ENCODE data around the gene ACER1.
A peak's percentile ranks its signal among the peaks of the same experiment; 100 is the strongest.

Gene ACER1

DNA sequence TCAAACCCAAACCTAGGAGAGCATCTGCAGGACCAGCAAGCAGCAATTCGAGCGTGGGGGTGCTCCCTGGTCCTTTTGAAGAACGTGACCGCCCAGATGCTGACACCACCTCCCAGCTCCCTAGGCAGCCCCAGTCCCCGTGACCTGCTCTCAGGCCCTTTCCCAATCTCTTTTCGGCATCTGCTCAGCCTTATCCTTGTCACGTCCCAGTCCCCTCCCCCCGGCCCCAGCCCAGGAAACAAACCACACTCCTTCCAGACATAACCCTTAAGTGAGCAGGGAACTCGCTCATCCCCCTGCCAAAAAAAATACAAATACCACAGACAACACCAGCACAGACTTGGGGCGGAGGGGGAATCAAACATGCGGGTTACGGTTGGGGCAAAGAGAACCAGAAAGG is 57.0 kb downstream of the ACER1 start:
- Histone ChIP-seq H3K9ac (ENCODE audit: low read depth, low read length) (peak overlapping the region; percentile 18; the same call in 1 of the 2 replicates), H3K4me1 (ENCODE audit: insufficient read depth, low read length) (peaks cover 42% of the 10 kb centered on the region), H3K27ac (ENCODE audit: low read length) (no peak overlapping the region), H3K9me3 (ENCODE audit: insufficient read depth, low read length, severe bottlenecking) (no peaks in the 10 kb centered on the region), H3K4me3 (ENCODE audit: low read depth in 1 of 2, low read length in 2 of 2) (no peak overlapping the region), H4K20me1 (ENCODE audit: insufficient read depth, low read length) (peaks cover 78% of the 10 kb centered on the region), H3K27me3 (ENCODE audit: insufficient read depth, low read length, poor library complexity) (no peaks in the 10 kb centered on the region), H2AFZ (ENCODE audit: low read depth, low read length) (no peak overlapping the region), H3K79me2 (ENCODE audit: insufficient read depth, low read length) (peaks cover 84% of the 10 kb centered on the region), H3K4me2 (ENCODE audit: insufficient read depth, low read length) (peak overlapping the region; percentile 99; the same call in 1 of the 2 replicates), H3K36me3 (ENCODE audit: insufficient read depth, low read length) (peaks cover 39% of the 10 kb centered on the region)
- no peak for ATAC-seq (ENCODE audit: insufficient read depth, low read depth)
- TF ChIP-seq CTCF (IDR thresholded peaks at IDR 0.05; ENCODE audit: borderline replicate concordance, extremely low read depth, low read length, poor library complexity, severe bottlenecking) (no peak), EZH2 (IDR thresholded peaks at IDR 0.05; ENCODE audit: borderline replicate concordance, low read depth, low read length, severe bottlenecking) (no peak)
- no peak for DNase-seq

DNA sequence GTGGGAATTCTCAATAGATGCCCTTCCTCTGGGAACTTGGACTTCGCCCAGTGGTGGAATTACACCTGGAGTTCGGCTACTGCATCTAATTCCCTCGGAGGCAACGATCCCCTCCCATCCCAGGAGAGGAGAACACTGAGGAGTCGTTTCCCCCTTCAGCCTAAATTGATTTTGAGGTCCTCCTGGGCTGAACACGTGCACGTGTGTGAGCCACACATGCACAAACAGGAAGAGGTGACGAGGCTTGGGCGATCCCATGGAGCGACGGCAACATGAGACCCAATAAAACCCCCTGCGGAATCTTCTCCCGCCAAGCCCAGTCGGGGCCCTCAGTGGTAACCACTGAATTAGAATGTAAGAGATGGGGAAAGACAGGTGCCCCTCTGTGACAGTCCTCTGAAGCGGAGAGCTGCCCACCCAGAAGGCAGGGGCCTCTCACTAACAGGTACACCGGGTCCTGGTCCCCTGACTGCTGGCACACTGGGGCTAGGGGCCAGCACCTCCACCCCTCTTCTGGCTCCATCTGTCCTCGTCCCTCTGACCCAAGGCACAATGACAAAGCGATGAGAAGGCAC is 58.2 kb downstream of the ACER1 start:
- no peak overlapping the region for H2AFZ ChIP-seq (ENCODE audit: low read depth, low read length)
- peaks cover 94% of the 10 kb centered on the region for H3K79me2 ChIP-seq (ENCODE audit: insufficient read depth, low read length)
- H3K4me2 ChIP-seq (ENCODE audit: insufficient read depth, low read length), result peak overlapping the region; percentile 24; the same call in 1 of the 2 replicates
- no peaks in the 10 kb centered on the region for H3K9me3 ChIP-seq (ENCODE audit: insufficient read depth, low read length, severe bottlenecking)
- peaks cover 51% of the 10 kb centered on the region for H3K36me3 ChIP-seq (ENCODE audit: insufficient read depth, low read length)
- no peak overlapping the region; the same call in 1 of the 2 replicates for H3K27ac ChIP-seq (ENCODE audit: low read length)
- no peak for ATAC-seq (ENCODE audit: insufficient read depth, low read depth)
- TF ChIP-seq EZH2 (IDR thresholded peaks at IDR 0.05; ENCODE audit: borderline replicate concordance, low read depth, low read length, severe bottlenecking) (no peak), CTCF (IDR thresholded peaks at IDR 0.05; ENCODE audit: borderline replicate concordance, extremely low read depth, low read length, poor library complexity, severe bottlenecking) (no peak)
- no peak overlapping the region for H3K4me3 ChIP-seq (ENCODE audit: low read depth in 1 of 2, low read length in 2 of 2)
- H3K9ac ChIP-seq (ENCODE audit: low read depth, low read length), result no peak overlapping the region
- peaks cover 40% of the 10 kb centered on the region for H3K4me1 ChIP-seq (ENCODE audit: insufficient read depth, low read length)
- H4K20me1 ChIP-seq (ENCODE audit: insufficient read depth, low read length), result peaks cover 90% of the 10 kb centered on the region
- no peak for DNase-seq
- H3K27me3 ChIP-seq (ENCODE audit: insufficient read depth, low read length, poor library complexity), result no peaks in the 10 kb centered on the region

DNA sequence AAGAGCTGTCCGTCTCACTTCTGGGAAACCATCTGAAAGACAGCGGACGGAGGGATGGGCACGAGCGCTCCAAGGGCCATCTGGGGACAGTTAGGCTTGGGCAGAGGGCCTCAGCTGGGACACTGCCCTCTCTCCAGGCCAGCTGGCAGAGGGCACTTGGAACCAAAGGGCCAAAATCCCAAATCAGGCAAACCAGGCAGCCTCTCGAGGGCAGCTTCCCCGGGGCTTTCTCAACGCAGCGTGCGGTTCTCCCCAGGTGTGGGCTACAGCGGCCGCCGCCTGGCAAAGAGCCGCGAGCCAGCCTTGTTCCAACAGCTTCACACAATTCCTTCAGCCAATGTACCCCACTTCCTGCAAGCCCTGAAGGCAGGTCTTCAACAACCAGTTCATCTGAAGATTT is 58.7 kb downstream of the ACER1 start:
- H3K36me3 ChIP-seq (ENCODE audit: insufficient read depth, low read length), result peaks cover 56% of the 10 kb centered on the region
- DNase-seq, result no peak
- no peak for ATAC-seq (ENCODE audit: insufficient read depth, low read depth)
- no peak overlapping the region; the same call in 1 of the 2 replicates for H3K27ac ChIP-seq (ENCODE audit: low read length)
- no peaks in the 10 kb centered on the region for H3K27me3 ChIP-seq (ENCODE audit: insufficient read depth, low read length, poor library complexity)
- H2AFZ ChIP-seq (ENCODE audit: low read depth, low read length), result no peak overlapping the region
- peaks cover 39% of the 10 kb centered on the region for H3K4me1 ChIP-seq (ENCODE audit: insufficient read depth, low read length)
- H4K20me1 ChIP-seq (ENCODE audit: insufficient read depth, low read length), result peaks cover 95% of the 10 kb centered on the region
- TF ChIP-seq EZH2 (IDR thresholded peaks at IDR 0.05; ENCODE audit: borderline replicate concordance, low read depth, low read length, severe bottlenecking), result no peak
- TF ChIP-seq CTCF (IDR thresholded peaks at IDR 0.05; ENCODE audit: borderline replicate concordance, extremely low read depth, low read length, poor library complexity, severe bottlenecking), result no peak
- 0 out of 2 replicates have a peak overlapping the region, but pooled peaks have one; percentile 24 for H3K4me2 ChIP-seq (ENCODE audit: insufficient read depth, low read length)
- no peak overlapping the region for H3K4me3 ChIP-seq (ENCODE audit: low read depth in 1 of 2, low read length in 2 of 2)
- peaks cover 97% of the 10 kb centered on the region for H3K79me2 ChIP-seq (ENCODE audit: insufficient read depth, low read length)
- no peak overlapping the region for H3K9ac ChIP-seq (ENCODE audit: low read depth, low read length)
- no peaks in the 10 kb centered on the region for H3K9me3 ChIP-seq (ENCODE audit: insufficient read depth, low read length, severe bottlenecking)

Measured in DND-41 (cell line).